Muscle of arm (tissue), 12 donors: ENCODE data around the gene MICB. TPM values are rescaled to one million over a fixed set of nuclear protein-coding genes. Genes with fewer than 3 reads are reported as not detected.
"Not testable (repeated sequence)": the region's sequence is repeated elsewhere in the genome, so short reads cannot be mapped to it uniquely, and the experiment has no call there.

Experiments
- DNase-seq: peaks from one replicate; pipeline ENCODE4 v3.0.0-alpha.2; 2013
- polyA plus RNA-seq, 12 donors: library from polyadenylated mRNA; unstranded; fragments of 120-200 nt; gene quantifications; one replicate each; pipeline ENCODE4 v1.2.1, GENCODE V29; 2013; ENCODE audit not compliant: insufficient read length in 12 of 12

MICB gene
- polyA plus RNA-seq, 12 donors = 0.37 to 1.9 (median 0.78) TPM; not detected in 2

DNA sequence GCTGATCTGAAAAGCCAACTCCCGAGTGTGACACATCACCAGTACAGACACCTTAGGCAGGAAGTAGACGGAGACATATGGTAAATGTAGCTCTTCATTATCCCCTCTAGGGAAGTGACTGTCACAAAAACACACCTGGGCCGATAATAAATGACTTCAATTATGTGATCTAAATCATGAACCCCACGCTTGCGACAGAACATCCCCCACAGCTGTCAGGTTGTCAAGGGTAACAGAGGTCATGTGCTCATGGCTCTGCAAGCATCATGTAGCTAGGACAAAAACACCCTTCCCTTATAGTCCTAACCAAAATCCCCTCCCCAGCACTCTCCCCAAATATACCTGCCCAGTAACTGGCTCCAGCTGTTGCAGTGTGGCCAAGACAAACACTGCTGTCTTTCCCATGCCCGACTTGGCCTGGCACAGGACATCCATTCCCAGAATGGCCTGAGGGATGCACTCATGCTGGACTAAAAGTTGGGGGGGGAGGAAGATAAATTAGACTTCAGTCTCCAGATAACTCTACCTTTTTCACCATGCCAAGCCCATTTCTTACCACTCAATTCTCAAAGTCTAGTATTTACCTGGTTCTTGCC lies 41.0 kb downstream of the MICB start:
- DNase-seq = no peak

GRCh38 chr6:31540640-31541039 lies 42.7 kb downstream of the MICB start:
- no peak for DNase-seq

GRCh38 chr6:31541059-31541657 lies 43.2 kb downstream of the MICB start:
- DNase-seq = no peak

DNA sequence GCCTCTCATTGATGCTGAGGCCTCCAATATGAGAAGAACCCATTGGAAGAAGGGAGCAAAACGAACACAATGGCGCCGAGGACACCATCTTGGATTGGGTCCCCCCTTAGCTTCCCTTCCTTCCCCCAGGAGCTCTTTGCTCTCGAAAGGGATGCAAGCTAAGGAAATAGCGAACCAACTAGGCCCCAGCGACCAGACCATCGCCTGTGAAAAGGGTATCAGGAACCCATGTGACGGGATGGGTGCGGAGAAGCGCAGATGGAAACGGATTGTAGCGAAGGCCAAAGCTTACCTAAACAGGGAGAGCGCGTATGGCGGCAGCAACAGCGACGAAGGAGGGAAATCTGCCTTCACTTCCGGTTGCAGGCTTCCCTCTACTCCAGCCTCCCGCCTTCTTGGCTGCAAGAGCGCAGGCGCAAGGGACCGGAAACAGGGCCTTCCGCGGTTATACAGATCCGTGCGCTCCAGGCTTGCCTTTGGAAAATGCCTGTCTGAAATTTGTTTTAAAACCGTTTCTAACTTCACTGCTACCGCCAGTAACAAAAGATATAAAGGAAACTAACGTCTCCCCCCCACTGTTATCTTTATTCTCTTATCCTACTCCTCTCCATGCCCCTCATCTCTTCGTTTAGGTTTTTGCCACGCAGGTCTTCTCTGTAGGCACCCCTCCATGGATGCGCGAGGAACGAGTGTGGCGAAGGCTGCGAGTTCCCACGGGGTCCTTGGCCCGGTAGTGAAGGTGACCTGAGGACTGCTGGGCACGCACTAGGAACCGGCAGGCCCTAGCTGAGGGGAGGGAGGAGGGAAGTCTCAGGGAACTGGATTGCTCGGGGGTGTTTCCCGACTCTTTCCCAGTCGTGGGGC lies 43.9 kb downstream of the MICB start, which contains the start of gene DDX39B:
Gene DDX39B, minus strand, starts transcription at position 346 of the 864 bp plus-strand sequence. CDS start 1,471 bp downstream, outside the sequence.
- DNase-seq = peak; percentile 98

DNA sequence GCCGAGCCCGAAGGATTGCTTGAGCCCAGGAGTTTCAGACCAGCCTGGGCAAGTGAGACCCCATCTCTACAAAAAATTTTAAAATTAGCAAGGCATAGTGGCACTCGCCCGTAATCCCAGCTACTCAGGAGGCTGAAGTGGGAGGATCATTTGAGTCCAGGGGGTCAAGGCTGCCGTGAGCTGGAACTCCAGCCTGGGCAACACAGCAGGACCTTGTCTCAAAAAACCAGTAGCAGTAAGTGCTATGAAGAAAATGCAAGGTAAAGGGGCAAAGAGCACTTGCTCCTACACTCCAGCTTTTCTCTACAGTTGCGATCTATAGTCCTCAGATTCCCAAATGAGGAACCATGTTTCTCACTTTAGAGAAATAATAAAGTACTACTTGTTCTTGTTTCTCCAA lies 45.7 kb downstream of the MICB start:
- no peak for DNase-seq

DNA sequence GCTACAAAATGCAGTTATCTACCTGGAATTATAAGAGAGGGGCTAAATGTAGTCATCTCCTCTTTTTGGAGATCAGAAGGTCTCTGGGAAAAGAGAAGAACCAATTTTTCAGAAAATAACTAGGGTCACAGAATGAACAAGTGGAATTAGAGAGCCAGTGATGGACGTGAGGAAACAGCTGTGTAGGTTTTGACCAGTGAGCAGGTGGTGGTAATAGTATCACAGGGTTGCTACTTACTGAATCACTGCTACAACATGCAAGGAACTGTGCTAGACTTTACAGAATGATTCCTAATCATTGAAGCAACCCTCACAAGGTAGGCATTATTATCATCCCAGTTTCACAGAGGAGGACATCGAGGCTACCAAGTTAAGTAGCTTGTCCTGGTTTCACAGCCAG lies 46.7 kb downstream of the MICB start:
- DNase-seq = no peak

- no peak for DNase-seq
Measured at GRCh38 chr6:31545291-31545690, 47.3 kb downstream of the MICB start.

GRCh38 chr6:31546339-31546957 lies 48.5 kb downstream of the MICB start, which contains the start of gene ATP6V1G2:
TSS of gene ATP6V1G2 (minus strand) at chr6:31546608. CDS start at chr6:31546559, 49 bp downstream.
- peak; percentile 89 for DNase-seq

GRCh38 chr6:31546958-31547726 lies 49.2 kb downstream of the MICB start, which contains the start of gene NFKBIL1:
TSS of gene NFKBIL1 (plus strand) at chr6:31547608. CDS start at chr6:31547695, 87 bp downstream.
- DNase-seq = peak; percentile 99

DNA sequence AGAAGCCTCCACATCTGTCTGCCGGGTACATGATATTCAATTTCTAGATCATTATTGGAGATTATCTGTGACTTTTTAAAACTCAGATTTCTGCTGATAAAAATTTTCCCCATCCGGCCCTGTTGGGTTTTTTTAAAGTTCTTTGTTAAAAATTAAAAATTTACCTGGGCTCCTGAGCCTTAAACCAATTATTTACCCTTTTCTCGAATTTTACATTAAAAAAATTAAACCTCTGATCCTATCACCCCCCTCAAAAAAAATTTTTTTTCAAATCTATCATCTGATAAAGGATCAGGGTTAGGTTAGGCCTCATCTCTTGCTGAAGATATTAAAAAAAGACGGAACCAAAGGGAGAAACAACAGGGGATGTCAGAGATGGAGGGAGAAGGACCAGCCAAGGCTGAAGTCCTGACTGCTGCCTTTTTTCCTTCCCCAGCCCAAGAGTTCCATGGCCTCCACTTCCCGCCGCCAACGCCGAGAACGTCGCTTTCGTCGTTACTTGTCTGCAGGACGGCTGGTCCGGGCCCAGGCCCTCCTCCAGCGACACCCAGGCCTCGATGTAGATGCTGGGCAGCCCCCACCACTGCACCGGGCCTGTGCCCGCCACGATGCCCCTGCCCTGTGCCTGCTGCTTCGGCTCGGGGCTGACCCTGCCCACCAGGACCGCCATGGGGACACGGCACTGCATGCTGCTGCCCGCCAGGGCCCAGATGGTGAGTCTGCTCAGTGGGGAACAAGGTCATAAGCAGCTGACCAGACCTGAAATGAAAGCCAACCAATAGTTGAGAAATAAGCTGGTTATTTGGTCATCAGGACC lies 50.0 kb downstream of the MICB start:
- no peak for DNase-seq

- DNase-seq = no peak
Measured at GRCh38 chr6:31548544-31548873, 50.6 kb downstream of the MICB start.

DNA sequence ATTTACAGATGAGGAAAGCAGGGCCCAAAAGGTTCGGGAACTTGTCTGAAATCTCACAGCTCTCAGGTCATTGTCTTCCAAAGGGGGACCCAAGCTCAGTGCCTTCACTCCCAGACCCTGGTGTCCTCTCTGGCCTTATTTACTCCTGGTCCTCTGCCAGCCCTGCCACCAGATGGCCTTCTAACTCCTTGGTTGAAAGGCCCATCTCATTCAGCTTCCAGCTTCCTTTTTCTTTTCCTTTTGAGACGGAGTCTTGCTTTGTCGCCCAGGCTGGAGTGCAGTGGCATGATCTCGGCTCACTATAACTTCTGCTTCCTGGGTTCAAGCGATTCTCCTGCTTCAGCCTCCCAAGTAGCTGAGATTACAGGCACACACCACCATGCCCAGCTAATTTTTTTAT lies 53.4 kb downstream of the MICB start:
- not testable (repeated sequence) for DNase-seq

GRCh38 chr6:31556307-31556706 lies 58.4 kb downstream of the MICB start:
- DNase-seq = no peak

DNA sequence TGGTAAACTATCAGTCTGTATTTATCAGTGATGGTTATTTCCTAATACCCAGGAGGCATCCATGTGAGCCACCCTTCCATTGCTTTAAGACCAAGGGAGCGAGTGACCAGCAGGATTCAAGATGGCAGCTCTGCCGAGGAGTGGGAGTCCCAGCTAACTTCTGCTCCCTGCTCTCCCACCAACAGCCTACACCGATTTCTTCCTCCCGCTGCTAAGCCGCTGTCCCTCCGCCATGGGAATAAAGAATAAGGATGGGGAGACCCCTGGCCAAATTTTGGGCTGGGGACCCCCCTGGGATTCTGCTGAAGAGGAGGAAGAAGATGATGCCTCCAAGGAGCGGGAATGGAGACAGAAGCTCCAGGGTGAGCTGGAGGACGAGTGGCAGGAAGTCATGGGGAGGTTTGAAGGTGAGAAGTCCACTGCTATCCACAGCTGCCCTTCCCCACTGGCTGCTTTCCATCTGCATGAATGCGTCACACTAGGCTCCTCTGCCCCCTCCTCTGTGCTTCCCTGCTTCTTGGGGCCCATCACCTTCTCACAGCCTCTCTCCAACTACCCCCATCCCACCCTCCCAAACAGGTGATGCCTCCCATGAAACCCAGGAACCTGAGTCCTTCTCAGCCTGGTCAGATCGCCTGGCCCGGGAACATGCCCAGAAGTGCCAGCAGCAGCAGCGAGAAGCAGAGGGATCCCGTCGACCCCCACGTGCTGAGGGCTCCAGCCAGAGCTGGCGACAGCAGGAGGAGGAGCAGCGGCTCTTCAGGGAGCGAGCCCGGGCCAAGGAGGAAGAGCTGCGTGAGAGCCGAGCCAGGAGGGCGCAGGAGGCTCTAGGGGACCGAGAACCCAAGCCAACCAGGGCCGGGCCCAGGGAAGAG lies 59.7 kb downstream of the MICB start:
- no peak for DNase-seq

DNA sequence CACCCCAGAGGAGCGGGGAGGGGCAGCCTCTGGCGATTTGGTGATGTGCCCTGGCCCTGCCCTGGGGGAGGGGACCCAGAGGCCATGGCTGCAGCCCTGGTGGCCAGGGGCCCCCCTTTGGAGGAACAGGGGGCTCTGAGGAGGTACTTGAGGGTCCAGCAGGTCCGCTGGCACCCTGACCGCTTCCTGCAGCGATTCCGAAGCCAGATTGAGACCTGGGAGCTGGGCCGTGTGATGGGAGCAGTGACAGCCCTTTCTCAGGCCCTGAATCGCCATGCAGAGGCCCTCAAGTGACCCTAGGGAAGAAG lies 60.3 kb downstream of the MICB start:
- DNase-seq = no peak

- DNase-seq = no peak
Measured at GRCh38 chr6:31558631-31559500, 60.9 kb downstream of the MICB start.

- no peak for DNase-seq
Measured at GRCh38 chr6:31559606-31559957, 61.6 kb downstream of the MICB start.

- DNase-seq = no peak
Measured at GRCh38 chr6:31559958-31560696, 62.2 kb downstream of the MICB start.
